ENCODE measurements around the gene SMIM32. TPM values are rescaled to one million over a fixed set of nuclear protein-coding genes. Genes with fewer than 3 reads are reported as not detected.
A peak's percentile ranks its signal among the peaks of the same experiment; 100 is the strongest.

SMIM32 gene
- total RNA-seq, 4 donors from 2014 or later = not detected

DNA sequence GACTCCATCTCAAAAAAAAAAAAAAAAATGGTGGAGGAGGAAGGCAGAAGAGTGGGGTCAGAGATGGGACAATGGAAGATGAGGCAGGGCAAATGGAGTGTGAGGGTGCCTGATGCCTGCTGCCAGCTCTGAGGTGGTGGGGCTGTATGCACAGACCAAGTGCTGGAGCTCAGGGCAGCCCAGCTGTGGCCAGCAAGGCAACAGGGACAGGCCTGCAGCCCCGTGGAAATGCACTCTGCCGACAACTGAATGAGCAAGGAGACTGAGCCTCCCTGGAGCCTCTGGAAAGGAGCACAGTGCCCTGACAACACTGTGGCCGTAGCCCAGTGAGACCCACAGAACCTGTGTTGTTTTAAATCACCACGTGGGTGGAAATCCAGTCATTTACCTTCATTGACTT lies 22.9 kb upstream of the SMIM32 start:
- H3K4me1 ChIP-seq = no peaks in the 10 kb centered on the region
- peaks cover 0 to 8% (median 3%) of the 10 kb centered on the region in 4 donors for H3K9me3 ChIP-seq
- no peak for DNase-seq (ENCODE audit: extremely low spot score)
- 80% methylated on average over 4 of the region's 4 CpGs for WGBS
- peaks cover 0 to 12% (median 2%) of the 10 kb centered on the region in 4 donors for H3K27me3 ChIP-seq
- H3K27ac ChIP-seq (replicated peaks in 1 of 4) = no peak overlapping the region
- intact Hi-C loops (cut with DNase I) = no loop called here
- no peak overlapping the region for H3K4me3 ChIP-seq
- H3K36me3 ChIP-seq = no peaks in the 10 kb centered on the region
- TF ChIP-seq, protein P1, sequence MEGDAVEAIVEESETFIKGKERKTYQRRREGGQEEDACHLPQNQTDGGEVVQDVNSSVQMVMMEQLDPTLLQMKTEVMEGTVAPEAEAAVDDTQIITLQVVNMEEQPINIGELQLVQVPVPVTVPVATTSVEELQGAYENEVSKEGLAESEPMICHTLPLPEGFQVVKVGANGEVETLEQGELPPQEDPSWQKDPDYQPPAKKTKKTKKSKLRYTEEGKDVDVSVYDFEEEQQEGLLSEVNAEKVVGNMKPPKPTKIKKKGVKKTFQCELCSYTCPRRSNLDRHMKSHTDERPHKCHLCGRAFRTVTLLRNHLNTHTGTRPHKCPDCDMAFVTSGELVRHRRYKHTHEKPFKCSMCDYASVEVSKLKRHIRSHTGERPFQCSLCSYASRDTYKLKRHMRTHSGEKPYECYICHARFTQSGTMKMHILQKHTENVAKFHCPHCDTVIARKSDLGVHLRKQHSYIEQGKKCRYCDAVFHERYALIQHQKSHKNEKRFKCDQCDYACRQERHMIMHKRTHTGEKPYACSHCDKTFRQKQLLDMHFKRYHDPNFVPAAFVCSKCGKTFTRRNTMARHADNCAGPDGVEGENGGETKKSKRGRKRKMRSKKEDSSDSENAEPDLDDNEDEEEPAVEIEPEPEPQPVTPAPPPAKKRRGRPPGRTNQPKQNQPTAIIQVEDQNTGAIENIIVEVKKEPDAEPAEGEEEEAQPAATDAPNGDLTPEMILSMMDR (IDR thresholded peaks at IDR 0.05) = no peak
- TF ChIP-seq POLR2AphosphoS5 (IDR thresholded peaks at IDR 0.05) (no peak), POLR2A (IDR thresholded peaks at IDR 0.05; ENCODE audit: low read depth) (no peak), EP300 (IDR thresholded peaks at IDR 0.05) (no peak)

DNA sequence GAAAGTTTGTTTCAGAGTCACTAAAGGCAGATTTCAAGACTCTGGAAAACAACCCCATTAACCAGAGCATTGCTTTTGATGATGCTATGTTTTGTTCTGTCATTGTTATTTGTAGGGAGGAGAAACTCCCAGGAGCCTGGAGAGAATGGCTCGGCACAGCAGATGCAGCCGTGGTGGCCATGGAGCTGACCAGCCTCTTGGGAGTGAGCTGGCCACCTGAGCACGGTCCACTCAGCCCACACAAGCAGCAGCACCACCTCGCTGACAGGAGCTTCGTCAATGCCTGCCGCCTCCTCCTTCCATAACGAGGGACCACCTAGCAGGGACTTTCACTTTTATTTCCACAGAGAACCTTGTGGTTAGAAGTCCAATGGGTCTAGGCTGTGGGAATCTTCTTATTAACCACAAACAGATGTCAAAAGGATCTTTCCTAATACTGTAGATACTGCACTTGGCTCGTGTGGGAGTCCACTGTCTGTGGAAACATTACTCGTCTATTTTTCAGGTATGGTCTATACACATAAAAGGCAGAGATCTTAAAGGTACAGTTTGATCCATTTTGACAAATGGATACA lies 21.0 kb upstream of the SMIM32 start:
- TF ChIP-seq POLR2AphosphoS5 (IDR thresholded peaks at IDR 0.05) (no peak), EP300 (IDR thresholded peaks at IDR 0.05) (no peak), POLR2A (IDR thresholded peaks at IDR 0.05; ENCODE audit: low read depth) (no peak)
- TF ChIP-seq, protein P1 (IDR thresholded peaks at IDR 0.05) = no peak
- peaks cover 0 to 12% (median 2%) of the 10 kb centered on the region in 4 donors for H3K27me3 ChIP-seq
- H3K9me3 ChIP-seq = no peaks in the 10 kb centered on the region
- no peaks in the 10 kb centered on the region for H3K36me3 ChIP-seq
- no peak overlapping the region for H3K4me3 ChIP-seq
- H3K27ac ChIP-seq (replicated peaks in 1 of 4) = no peak overlapping the region
- no peak for DNase-seq (ENCODE audit: extremely low spot score)
- 67% methylated on average over 9 of the region's 9 CpGs for WGBS
- intact Hi-C loops (cut with DNase I) = loop anchor here (5.0 kb wide), 1 partner anchor 267 kb away; no protein-coding TSS in a partner anchor
- no peaks in the 10 kb centered on the region for H3K4me1 ChIP-seq

DNA sequence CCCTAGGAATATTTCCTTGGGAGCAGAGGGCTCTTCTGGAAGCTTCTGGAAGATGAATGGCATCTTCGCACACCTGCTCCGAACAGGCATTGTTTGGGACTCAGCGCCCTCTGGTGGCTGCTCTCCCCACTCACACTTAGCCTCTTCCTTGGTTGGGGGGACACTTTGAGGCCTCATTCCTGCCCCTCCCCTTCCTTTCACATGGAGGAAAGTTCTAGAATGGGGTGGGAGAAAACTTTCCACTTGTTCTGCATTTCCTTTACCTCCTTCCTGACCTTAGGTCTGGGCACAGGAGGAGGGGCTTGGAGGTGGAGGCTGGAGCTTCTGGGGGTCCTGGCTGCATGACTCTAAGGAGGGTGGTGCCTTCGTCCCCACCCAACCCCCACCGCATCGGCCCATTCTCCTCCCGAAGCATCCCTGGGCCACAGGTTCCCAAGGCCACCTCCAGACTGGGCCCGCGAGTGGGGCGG lies 19.3 kb upstream of the SMIM32 start:
- TF ChIP-seq, protein P1 (IDR thresholded peaks at IDR 0.05) = peak; percentile 72 to 87 (median 81)
- TF ChIP-seq POLR2AphosphoS5 (IDR thresholded peaks at IDR 0.05) (peak in 1 of 2 donors; percentile 43), POLR2A (IDR thresholded peaks at IDR 0.05; ENCODE audit: low read depth) (no peak), EP300 (IDR thresholded peaks at IDR 0.05) (no peak)
- 57% methylated on average over 10 of the region's 10 CpGs for WGBS
- DNase-seq (ENCODE audit: extremely low spot score) = no peak
- H3K36me3 ChIP-seq = no peaks in the 10 kb centered on the region
- no peak overlapping the region for H3K27ac ChIP-seq (replicated peaks in 1 of 4)
- no peaks in the 10 kb centered on the region for H3K4me1 ChIP-seq
- no peaks in the 10 kb centered on the region for H3K9me3 ChIP-seq
- intact Hi-C loops (cut with DNase I) = loop anchor here (1.0 to 5.0 kb wide), 2 partner anchors 265 to 325 kb away; no protein-coding TSS in a partner anchor
- peaks cover 0 to 12% (median 2%) of the 10 kb centered on the region in 4 donors for H3K27me3 ChIP-seq
- no peak overlapping the region for H3K4me3 ChIP-seq

DNA sequence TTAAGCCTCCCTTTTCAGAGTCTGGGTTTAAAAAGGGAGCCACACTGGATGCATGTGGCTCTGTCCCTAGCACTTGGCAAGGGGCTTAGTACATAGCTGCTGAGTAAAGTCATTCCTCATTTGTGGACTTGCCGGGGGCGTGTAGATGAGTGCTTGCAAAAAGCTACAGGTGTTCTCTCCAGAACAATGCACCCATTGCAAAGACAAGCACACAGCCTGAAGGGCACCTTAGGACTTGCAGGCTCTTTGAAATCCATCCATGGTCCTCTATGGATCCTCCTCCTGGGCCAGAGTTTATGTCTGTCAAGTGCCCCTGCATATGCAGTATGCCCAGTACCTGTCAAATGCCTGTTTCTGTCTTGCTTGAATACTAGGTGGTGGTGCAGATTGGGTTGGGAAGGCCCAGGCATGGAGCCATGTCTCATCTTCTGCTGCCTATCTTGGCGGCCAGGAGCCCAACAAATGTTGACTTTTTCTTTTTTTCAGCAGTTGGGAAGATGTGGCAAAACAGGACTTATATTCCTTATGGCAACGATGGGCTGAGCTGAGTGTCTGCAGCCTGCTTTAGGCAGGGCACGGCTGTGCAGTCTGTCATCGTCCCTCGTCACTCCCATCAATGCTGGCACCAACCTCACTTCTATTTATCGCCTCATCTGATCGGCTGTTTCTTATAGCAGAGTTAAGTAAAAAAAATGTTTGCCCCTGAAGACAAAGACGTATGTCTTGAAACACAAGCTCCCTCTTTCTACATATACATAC lies 18.5 kb upstream of the SMIM32 start:
- DNase-seq (ENCODE audit: extremely low spot score) = no peak
- no peaks in the 10 kb centered on the region for H3K4me1 ChIP-seq
- H3K27me3 ChIP-seq = peaks cover 0 to 12% (median 2%) of the 10 kb centered on the region in 4 donors
- no peak for TF ChIP-seq EP300 (IDR thresholded peaks at IDR 0.05)
- no peak for TF ChIP-seq POLR2AphosphoS5 (IDR thresholded peaks at IDR 0.05)
- TF ChIP-seq POLR2A (IDR thresholded peaks at IDR 0.05; ENCODE audit: low read depth) = no peak
- TF ChIP-seq, protein P1 (IDR thresholded peaks at IDR 0.05) = no peak
- no peak overlapping the region for H3K4me3 ChIP-seq
- H3K9me3 ChIP-seq = no peaks in the 10 kb centered on the region
- WGBS = 85% methylated on average over 9 of the region's 10 CpGs
- H3K36me3 ChIP-seq = no peaks in the 10 kb centered on the region
- H3K27ac ChIP-seq (replicated peaks in 1 of 4) = no peak overlapping the region
- intact Hi-C loops (cut with DNase I) = loop anchor here (1.0 to 5.0 kb wide), 2 partner anchors 264 to 324 kb away; no protein-coding TSS in a partner anchor
